ENCODE measurements around the gene CFAP46.

DNA sequence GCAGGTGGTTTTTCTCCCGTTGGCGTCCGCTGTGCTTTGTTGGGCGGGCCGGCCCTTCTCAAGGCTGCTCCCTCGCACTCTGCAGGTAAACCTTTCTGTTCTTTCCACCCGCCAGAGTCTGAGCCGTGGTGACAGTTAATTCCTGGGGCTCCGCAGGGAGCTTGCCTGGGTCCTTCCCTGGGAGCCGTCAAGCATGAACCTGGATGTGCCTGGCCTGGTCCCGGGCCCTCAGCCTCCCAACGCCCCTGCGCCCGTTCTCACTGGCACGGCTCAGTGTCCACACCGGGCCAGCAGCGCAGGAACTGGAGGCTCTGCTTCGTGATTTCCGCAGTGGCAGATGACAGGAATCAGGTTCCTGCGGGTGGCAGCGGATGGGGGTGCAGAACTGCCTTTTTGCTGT lies 145.5 kb downstream of the CFAP46 start:
- TF ChIP-seq TAF1 (IDR thresholded peaks at IDR 0.05; ENCODE audit: borderline replicate concordance, low read depth, low read length) (no peak), ZNF217 (IDR thresholded peaks at IDR 0.05) (no peak), ZNF274 (IDR thresholded peaks at IDR 0.05; ENCODE audit: insufficient read depth, insufficient read length) (no peak), EP300 (IDR thresholded peaks at IDR 0.05; ENCODE audit: borderline replicate concordance in 1 of 2, control insufficient read depth in 1 of 2, low read depth in 2 of 2, low read length in 2 of 2) (no peak), PAX5 (IDR thresholded peaks at IDR 0.05; ENCODE audit: borderline replicate concordance, low read depth, low read length) (no peak), HDAC6 (IDR thresholded peaks at IDR 0.05; ENCODE audit: unreplicated experiment) (no peak), FOS (IDR thresholded peaks at IDR 0.05; ENCODE audit: borderline replicate concordance, extremely low read depth, insufficient read length) (no peak), EGR1 (IDR thresholded peaks at IDR 0.05; ENCODE audit: borderline replicate concordance in 1 of 2, low read depth in 2 of 2, low read length in 2 of 2) (no peak), FOXM1 (IDR thresholded peaks at IDR 0.05; ENCODE audit: low read depth, low read length) (no peak)
- TF ChIP-seq, protein P1, sequence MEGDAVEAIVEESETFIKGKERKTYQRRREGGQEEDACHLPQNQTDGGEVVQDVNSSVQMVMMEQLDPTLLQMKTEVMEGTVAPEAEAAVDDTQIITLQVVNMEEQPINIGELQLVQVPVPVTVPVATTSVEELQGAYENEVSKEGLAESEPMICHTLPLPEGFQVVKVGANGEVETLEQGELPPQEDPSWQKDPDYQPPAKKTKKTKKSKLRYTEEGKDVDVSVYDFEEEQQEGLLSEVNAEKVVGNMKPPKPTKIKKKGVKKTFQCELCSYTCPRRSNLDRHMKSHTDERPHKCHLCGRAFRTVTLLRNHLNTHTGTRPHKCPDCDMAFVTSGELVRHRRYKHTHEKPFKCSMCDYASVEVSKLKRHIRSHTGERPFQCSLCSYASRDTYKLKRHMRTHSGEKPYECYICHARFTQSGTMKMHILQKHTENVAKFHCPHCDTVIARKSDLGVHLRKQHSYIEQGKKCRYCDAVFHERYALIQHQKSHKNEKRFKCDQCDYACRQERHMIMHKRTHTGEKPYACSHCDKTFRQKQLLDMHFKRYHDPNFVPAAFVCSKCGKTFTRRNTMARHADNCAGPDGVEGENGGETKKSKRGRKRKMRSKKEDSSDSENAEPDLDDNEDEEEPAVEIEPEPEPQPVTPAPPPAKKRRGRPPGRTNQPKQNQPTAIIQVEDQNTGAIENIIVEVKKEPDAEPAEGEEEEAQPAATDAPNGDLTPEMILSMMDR (IDR thresholded peaks at IDR 0.05 in 2 of 3, conservative IDR thresholded peaks at IDR 0.05 in 1 of 3; ENCODE audit: control insufficient read depth in 2 of 3, extremely low read depth in 1 of 3, insufficient read depth in 1 of 3, low read depth in 3 of 3, low read length in 3 of 3) = no peak
- TF ChIP-seq, protein P2, sequence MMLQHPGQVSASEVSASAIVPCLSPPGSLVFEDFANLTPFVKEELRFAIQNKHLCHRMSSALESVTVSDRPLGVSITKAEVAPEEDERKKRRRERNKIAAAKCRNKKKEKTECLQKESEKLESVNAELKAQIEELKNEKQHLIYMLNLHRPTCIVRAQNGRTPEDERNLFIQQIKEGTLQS (IDR thresholded peaks at IDR 0.05; ENCODE audit: borderline replicate concordance, extremely low read depth, low read depth, low read length) = no peak
